Esophagus mucosa (tissue), 1 donor: Measurements from ENCODE around the gene ZNF223. TPM values are rescaled to one million over a fixed set of nuclear protein-coding genes. Genes with fewer than 3 reads are reported as not detected.

Experiments used
- ATAC-seq: fragments of 200-7000 bp; cut with Tn5 transposase; one replicate; pipeline ENCODE4 v1.9.1; 2020
- total RNA-seq: library from RNA; stranded (reverse); gene quantifications from one replicate; pipeline ENCODE4 v1.2.4, GENCODE V29; 2023
- donor health status: DM: yes; HTN: yes; CAD: no.

Gene ZNF223
- total RNA-seq, 1 donor from 2014 or later = 2.2 TPM

GRCh38 chr19:44071824-44072542 is 20.1 kb downstream of the ZNF223 start, which contains the start of gene ZNF284:
ZNF284 (plus strand) TSS chr19:44072159; CDS start chr19:44076390, 4,231 bp downstream.
- ATAC-seq = peak; percentile 94

- peak; percentile 59 for ATAC-seq
These were observed 20.9 kb downstream of the ZNF223 start for GRCh38 chr19:44072543-44073401.

GRCh38 chr19:44076325-44076724 is 24.5 kb downstream of the ZNF223 start:
- no peak for ATAC-seq

- no peak for ATAC-seq
These were observed 40.3 kb downstream of the ZNF223 start for GRCh38 chr19:44092108-44092507.

GRCh38 chr19:44093931-44094765 is 42.3 kb downstream of the ZNF223 start, which contains the start of gene ZNF224:
ZNF224 (plus strand) TSS chr19:44094361; CDS start chr19:44097874, 3,513 bp downstream.
- peak; percentile 96 for ATAC-seq

- no peak for ATAC-seq
These were observed 55.9 kb downstream of the ZNF223 start for GRCh38 chr19:44107751-44108150.

- ATAC-seq = no peak
These were observed 57.6 kb downstream of the ZNF223 start for GRCh38 chr19:44109458-44109857.

GRCh38 chr19:44111910-44112463 is 60.2 kb downstream of the ZNF223 start:
- no peak for ATAC-seq

- no peak for ATAC-seq
These were observed 60.9 kb downstream of the ZNF223 start for GRCh38 chr19:44112802-44113137.

GRCh38 chr19:44113138-44113783 is 61.4 kb downstream of the ZNF223 start, which contains the start of gene ZNF225:
ZNF225 (plus strand) TSS chr19:44113399; CDS start chr19:44115828, 2,429 bp downstream.
- ATAC-seq = peak; percentile 99

GRCh38 chr19:44113784-44114390 is 62.1 kb downstream of the ZNF223 start:
- ATAC-seq = no peak

Other genes starting within 250 kb of the ZNF223 start
- 18.0 TPM for gene LYPD5, start 249.6 kb upstream of the ZNF223 start, total RNA-seq
- 5.3 TPM for gene ZNF283, start 224.7 kb upstream of the ZNF223 start, total RNA-seq
- gene ZNF404, start 168.1 kb upstream of the ZNF223 start, total RNA-seq = 0.36 TPM
- 6.0 TPM for gene ZNF45, start 116.8 kb upstream of the ZNF223 start, total RNA-seq
- 0.88 TPM for gene ZNF221, start 100.8 kb upstream of the ZNF223 start, total RNA-seq
- gene ZNF155, start 67.8 kb upstream of the ZNF223 start, total RNA-seq = 1.8 TPM
- 2.1 TPM for gene ZNF230, start 49.1 kb upstream of the ZNF223 start, total RNA-seq
- 1.00 TPM for gene ZNF222, start 26.7 kb upstream of the ZNF223 start, total RNA-seq
- 0.36 TPM for gene ZNF284, start 20.1 kb downstream of the ZNF223 start, total RNA-seq
- 6.2 TPM for gene ZNF224, start 42.3 kb downstream of the ZNF223 start, total RNA-seq
- gene ZNF225, start 61.4 kb downstream of the ZNF223 start, total RNA-seq = 1.8 TPM
- 3.0 TPM for gene ZNF234, start 89.5 kb downstream of the ZNF223 start, total RNA-seq
- 12.4 TPM for gene ZNF226, start 113.1 kb downstream of the ZNF223 start, total RNA-seq
- gene ZNF227, start 160.5 kb downstream of the ZNF223 start, total RNA-seq = 6.1 TPM
- not detected for gene ZNF233, start 207.8 kb downstream of the ZNF223 start, total RNA-seq